ENCODE data around the gene PYCARD.

Gene PYCARD

GRCh38 chr16:31189412-31189778 is 13.2 kb downstream of the PYCARD start:
- no peak for DNase-seq

- no peak for DNase-seq
These were observed 13.8 kb downstream of the PYCARD start for GRCh38 chr16:31188450-31189411.

DNA sequence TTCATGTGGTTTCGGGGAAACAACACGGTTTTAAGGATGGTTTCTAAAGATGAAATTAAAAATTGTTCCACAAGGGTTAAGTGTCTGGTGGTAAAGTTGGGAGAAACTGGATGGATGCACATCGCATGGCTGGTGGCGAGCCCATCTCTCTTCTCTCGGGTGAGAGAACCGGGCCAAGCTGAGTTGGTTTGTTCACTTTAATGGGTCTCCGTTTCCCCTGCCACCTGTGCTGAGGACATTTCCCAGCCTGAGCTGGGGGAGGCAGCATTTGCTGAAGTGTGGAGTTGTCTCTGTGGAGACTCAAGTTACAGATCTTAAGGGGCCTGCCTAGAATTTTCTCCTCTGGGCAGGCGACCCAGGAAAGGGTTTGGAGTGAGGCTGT is 14.8 kb downstream of the PYCARD start:
- DNase-seq, result no peak

- DNase-seq, result no peak
These were observed 15.4 kb downstream of the PYCARD start for GRCh38 chr16:31186930-31187807.

GRCh38 chr16:31186176-31186575 is 16.4 kb downstream of the PYCARD start:
- DNase-seq, result no peak

DNA sequence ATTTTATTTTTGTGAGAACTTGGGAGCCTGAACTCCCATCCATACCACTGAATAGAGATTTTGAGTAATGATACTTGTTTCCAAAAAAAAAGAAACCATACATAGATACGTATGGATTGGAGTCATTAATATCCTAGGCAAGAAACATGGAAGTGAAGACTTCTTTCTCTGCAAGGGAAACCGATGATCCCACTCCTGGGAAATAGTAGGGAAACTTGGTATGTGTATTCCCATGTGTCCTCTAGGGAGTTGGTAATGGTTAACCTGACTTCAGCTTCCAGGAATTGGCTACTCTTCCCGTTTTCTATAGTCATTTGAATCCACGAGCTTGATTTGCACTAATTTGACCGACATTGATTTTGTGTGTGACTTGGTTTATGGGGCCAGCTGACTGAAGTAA is 17.2 kb downstream of the PYCARD start:
- no peak for DNase-seq

DNA sequence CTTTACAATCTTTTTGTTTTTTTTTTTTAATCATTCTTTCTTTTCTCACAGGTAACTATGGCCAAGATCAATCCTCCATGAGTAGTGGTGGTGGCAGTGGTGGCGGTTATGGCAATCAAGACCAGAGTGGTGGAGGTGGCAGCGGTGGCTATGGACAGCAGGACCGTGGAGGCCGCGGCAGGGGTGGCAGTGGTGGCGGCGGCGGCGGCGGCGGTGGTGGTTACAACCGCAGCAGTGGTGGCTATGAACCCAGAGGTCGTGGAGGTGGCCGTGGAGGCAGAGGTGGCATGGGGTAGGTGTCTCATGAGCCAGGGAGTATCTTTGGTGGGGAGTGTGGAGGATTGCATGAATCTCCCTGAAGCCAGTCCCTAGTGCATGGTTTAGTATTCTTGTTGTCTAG is 17.7 kb downstream of the PYCARD start:
- DNase-seq, result no peak

GRCh38 chr16:31183432-31184428 is 18.8 kb downstream of the PYCARD start:
- no peak for DNase-seq

- no peak for DNase-seq
These were observed 20.2 kb downstream of the PYCARD start for GRCh38 chr16:31182391-31182790.

- peak; percentile 42 for DNase-seq
These were observed 21.3 kb downstream of the PYCARD start for GRCh38 chr16:31181102-31181830.

DNA sequence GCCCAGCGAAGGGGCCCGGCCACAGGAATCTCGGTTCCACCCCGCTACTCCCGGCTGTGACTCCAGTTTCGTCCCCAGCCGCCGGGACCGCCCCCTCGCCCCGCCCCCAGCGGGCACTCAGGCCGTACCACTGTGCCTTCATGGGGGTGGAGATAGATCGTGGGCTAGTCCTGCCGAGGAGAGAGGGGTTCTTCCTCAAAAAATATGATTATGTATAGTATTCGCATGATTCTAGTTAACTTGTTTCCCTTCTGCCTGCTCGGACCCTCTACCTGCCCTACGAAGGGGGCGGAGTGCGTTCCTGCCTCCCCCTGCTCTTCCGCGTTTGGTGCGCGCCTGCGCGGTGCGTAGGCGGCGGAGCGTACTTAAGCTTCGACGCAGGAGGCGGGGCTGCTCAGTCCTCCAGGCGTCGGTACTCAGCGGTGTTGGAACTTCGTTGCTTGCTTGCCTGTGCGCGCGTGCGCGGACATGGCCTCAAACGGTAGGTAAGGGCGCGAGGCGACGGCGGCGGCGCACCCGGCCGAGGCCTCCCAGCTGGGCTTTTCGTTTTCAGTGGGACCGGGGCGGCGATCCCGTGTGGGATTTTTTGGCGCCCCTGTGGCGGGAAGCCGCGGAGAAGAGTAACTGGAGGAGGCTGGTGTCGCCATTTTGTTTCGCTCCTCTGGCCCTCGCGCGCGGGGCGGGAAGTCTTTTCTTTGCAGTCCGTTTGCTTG is 22.7 kb downstream of the PYCARD start, which contains the start of gene FUS:
FUS (plus strand) TSS at position 393 of the 713 bp plus-strand sequence; CDS start at position 469, 76 bp downstream.
- peak; percentile 93 for DNase-seq

- no peak for DNase-seq
These were observed 23.3 kb downstream of the PYCARD start for GRCh38 chr16:31179219-31179746.

DNA sequence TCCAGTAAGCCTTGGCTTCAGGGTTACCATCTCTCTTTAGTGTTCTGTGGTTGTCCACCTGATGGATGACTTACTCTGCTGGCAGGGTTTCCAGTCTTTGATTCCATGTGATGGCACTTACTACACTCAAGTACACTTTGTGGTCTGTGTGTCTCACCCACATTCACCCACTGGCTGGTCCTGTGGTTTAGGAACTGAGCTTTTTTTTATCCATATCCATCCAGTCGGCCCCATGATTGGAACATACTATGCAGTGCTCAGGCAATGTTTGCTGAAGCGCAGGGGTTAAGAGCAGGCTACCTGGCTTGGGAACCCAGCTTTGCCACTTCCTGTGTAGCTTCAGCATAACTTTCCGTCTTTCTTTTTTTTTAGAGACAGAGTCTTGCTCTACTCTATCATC is 25.4 kb downstream of the PYCARD start:
- no peak for DNase-seq

- DNase-seq, result peak; percentile 73
These were observed 32.5 kb downstream of the PYCARD start for GRCh38 chr16:31170048-31170447.

- no peak for DNase-seq
These were observed 33.7 kb downstream of the PYCARD start for GRCh38 chr16:31168848-31169247.

GRCh38 chr16:31167315-31167714 is 35.2 kb downstream of the PYCARD start:
- DNase-seq, result no peak

DNA sequence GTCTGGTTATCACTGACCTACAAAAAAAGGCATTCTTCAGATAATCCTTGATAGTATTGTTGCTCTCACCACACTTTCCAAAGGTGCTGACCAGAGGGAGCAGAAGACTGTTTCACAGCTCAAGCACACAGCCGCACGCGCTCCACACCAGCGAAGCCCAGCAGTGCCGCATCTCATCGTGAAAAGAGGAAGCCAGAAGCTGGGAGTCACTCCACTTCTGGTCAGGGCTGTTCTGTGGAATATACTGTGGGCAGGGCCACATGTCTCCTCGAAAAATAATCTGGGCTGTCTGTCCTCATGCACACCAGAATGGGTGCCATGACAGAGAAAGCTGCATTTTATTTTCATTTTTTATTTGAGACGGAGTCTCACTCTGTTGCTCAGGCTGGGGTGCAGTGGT is 45.4 kb downstream of the PYCARD start:
- DNase-seq, result no peak
